ENCODE data around the gene EIPR1.
A peak's percentile ranks its signal among the peaks of the same experiment; 100 is the strongest.

EIPR1 gene

GRCh38 chr2:3224681-3225080 lies 152.9 kb downstream of the EIPR1 start:
- no peak for DNase-seq (ENCODE audit: low spot score)
- in situ Hi-C loops (cut with MboI; ENCODE audit: low sequenced_read_pairs, unreplicated experiment), result no loop called here
- TF ChIP-seq CTCF (IDR thresholded peaks at IDR 0.05; ENCODE audit: borderline replicate concordance, control extremely low read depth, extremely low read depth, insufficient read depth, missing control alignments), result no peak

- in situ Hi-C loops (cut with MboI; ENCODE audit: low sequenced_read_pairs, unreplicated experiment), result no loop called here
- TF ChIP-seq CTCF (IDR thresholded peaks at IDR 0.05; ENCODE audit: borderline replicate concordance, control extremely low read depth, extremely low read depth, insufficient read depth, missing control alignments), result no peak
- peak; percentile 86 for DNase-seq (ENCODE audit: low spot score)
These were observed 154.3 kb downstream of the EIPR1 start for GRCh38 chr2:3223080-3223923.

GRCh38 chr2:3222636-3223035 lies 155.0 kb downstream of the EIPR1 start:
- in situ Hi-C loops (cut with MboI; ENCODE audit: low sequenced_read_pairs, unreplicated experiment), result no loop called here
- no peak for DNase-seq (ENCODE audit: low spot score)
- TF ChIP-seq CTCF (IDR thresholded peaks at IDR 0.05; ENCODE audit: borderline replicate concordance, control extremely low read depth, extremely low read depth, insufficient read depth, missing control alignments), result no peak

- TF ChIP-seq CTCF (IDR thresholded peaks at IDR 0.05; ENCODE audit: borderline replicate concordance, control extremely low read depth, extremely low read depth, insufficient read depth, missing control alignments), result no peak
- in situ Hi-C loops (cut with MboI; ENCODE audit: low sequenced_read_pairs, unreplicated experiment), result no loop called here
- no peak for DNase-seq (ENCODE audit: low spot score)
These were observed 158.1 kb downstream of the EIPR1 start for GRCh38 chr2:3219536-3219935.

- no peak for DNase-seq (ENCODE audit: low spot score)
- TF ChIP-seq CTCF (IDR thresholded peaks at IDR 0.05; ENCODE audit: borderline replicate concordance, control extremely low read depth, extremely low read depth, insufficient read depth, missing control alignments), result no peak
- in situ Hi-C loops (cut with MboI; ENCODE audit: low sequenced_read_pairs, unreplicated experiment), result no loop called here
These were observed 160.0 kb downstream of the EIPR1 start for GRCh38 chr2:3217646-3218045.

- in situ Hi-C loops (cut with MboI; ENCODE audit: low sequenced_read_pairs, unreplicated experiment), result no loop called here
- TF ChIP-seq CTCF (IDR thresholded peaks at IDR 0.05; ENCODE audit: borderline replicate concordance, control extremely low read depth, extremely low read depth, insufficient read depth, missing control alignments), result no peak
- no peak for DNase-seq (ENCODE audit: low spot score)
These were observed 160.7 kb downstream of the EIPR1 start for GRCh38 chr2:3216841-3217495.

All from GM13976 (cell line).